Calu3 (cell line): ENCODE results near the gene ELOVL1. TPM values are rescaled to one million over a fixed set of nuclear protein-coding genes. Genes with fewer than 3 reads are reported as not detected.

Source experiments
- BruUV-seq: library from RNA; stranded (reverse); fragments of 400-500 nt; replicated peaks from 2 replicates; lab custom pipeline; 2021; lab: Mats Ljungman, UMichigan
- CTCF ChIA-PET: fragments of 300-600 bp; sonication (Branson Sonifier 250); formaldehyde crosslinking; loops from one replicate; lab custom pipeline; 2022; ENCODE audit warnings: antibody characterized with exemption; lab: Charles Lee
- DNase-seq: peaks from one replicate; pipeline ENCODE4 v3.0.0; 2022
- H3K27ac Mint-ChIP-seq: one replicate; pipeline ENCODE4 v1.8.0; 2022; ENCODE audit warnings: mixed read lengths; ENCODE audit not compliant: unreplicated experiment
- H3K27me3 Mint-ChIP-seq: one replicate; pipeline ENCODE4 v1.8.0; 2022; ENCODE audit warnings: mixed read lengths; ENCODE audit not compliant: unreplicated experiment
- H3K36me3 Mint-ChIP-seq: one replicate; pipeline ENCODE4 v1.8.0; 2022; ENCODE audit warnings: mild to moderate bottlenecking, moderate library complexity, mixed read lengths; ENCODE audit not compliant: insufficient read depth, unreplicated experiment
- H3K4me1 Mint-ChIP-seq: one replicate; pipeline ENCODE4 v1.8.0; 2022; ENCODE audit warnings: mild to moderate bottlenecking, low read depth, mixed read lengths; ENCODE audit not compliant: unreplicated experiment
- H3K4me3 Mint-ChIP-seq: one replicate; pipeline ENCODE4 v1.8.0; 2022; ENCODE audit warnings: mild to moderate bottlenecking, low read depth, moderate library complexity, mixed read lengths; ENCODE audit not compliant: unreplicated experiment
- H3K9me3 Mint-ChIP-seq: one replicate; pipeline ENCODE4 v1.8.0; 2022; ENCODE audit warnings: low read depth, mixed read lengths; ENCODE audit not compliant: unreplicated experiment
- CTCF ChIP-seq: fragments of 200-600 bp; IDR thresholded peaks from one replicate; pipeline ENCODE4 v1.8.0; 2022; ENCODE audit warnings: antibody characterized with exemption; ENCODE audit not compliant: unreplicated experiment
- intact Hi-C: fragments of 100-400 bp; cut with micrococcal nuclease; formaldehyde crosslinking; loops from one replicate; pipeline ENCODE4 v1.10.0; 2022; ENCODE audit not compliant: unreplicated experiment
- total RNA-seq: library from RNA; stranded (reverse); gene quantifications from 2 replicates; pipeline ENCODE4 v1.2.3, GENCODE V29; 2022

ELOVL1 gene
- total RNA-seq, 1 experiment from 2014 or later = 107 TPM

GRCh38 chr1:43325381-43325780 lies 42.4 kb downstream of the ELOVL1 start:
- no TSS peak for BruUV-seq
- no peaks in the 10 kb centered on the region for H3K36me3 Mint-ChIP-seq
- no peak for TF ChIP-seq CTCF
- intact Hi-C loops = no loop called here
- H3K9me3 Mint-ChIP-seq = peaks cover 8% of the 10 kb centered on the region
- H3K4me3 Mint-ChIP-seq = no peak overlapping the region
- H3K27ac Mint-ChIP-seq = no peak overlapping the region
- no peaks in the 10 kb centered on the region for H3K27me3 Mint-ChIP-seq
- H3K4me1 Mint-ChIP-seq = peaks cover 7% of the 10 kb centered on the region
- CTCF ChIA-PET = no interaction called here
- DNase-seq = no peak

GRCh38 chr1:43324810-43325209 lies 43.0 kb downstream of the ELOVL1 start:
- BruUV-seq = no TSS peak
- H3K4me3 Mint-ChIP-seq = no peak overlapping the region
- DNase-seq = no peak
- no peak for TF ChIP-seq CTCF
- H3K9me3 Mint-ChIP-seq = peaks cover 8% of the 10 kb centered on the region
- intact Hi-C loops = no loop called here
- H3K27me3 Mint-ChIP-seq = no peaks in the 10 kb centered on the region
- H3K4me1 Mint-ChIP-seq = peaks cover 3% of the 10 kb centered on the region
- CTCF ChIA-PET = no interaction called here
- H3K27ac Mint-ChIP-seq = no peak overlapping the region
- no peaks in the 10 kb centered on the region for H3K36me3 Mint-ChIP-seq

GRCh38 chr1:43322506-43322905 lies 45.3 kb downstream of the ELOVL1 start:
- Mint-ChIP-seq H3K27ac (no peak overlapping the region), H3K4me3 (no peak overlapping the region), H3K27me3 (peaks cover 7% of the 10 kb centered on the region), H3K9me3 (peaks cover 8% of the 10 kb centered on the region), H3K36me3 (no peaks in the 10 kb centered on the region), H3K4me1 (no peaks in the 10 kb centered on the region)
- no peak for DNase-seq
- BruUV-seq = no TSS peak
- intact Hi-C loops = no loop called here
- CTCF ChIA-PET = no interaction called here
- TF ChIP-seq CTCF = no peak

GRCh38 chr1:43321331-43321891 lies 46.4 kb downstream of the ELOVL1 start:
- intact Hi-C loops = no loop called here
- H3K4me1 Mint-ChIP-seq = no peaks in the 10 kb centered on the region
- CTCF ChIA-PET = interaction anchor here (1.1 kb wide), 1 partner anchor 36 kb away, joined by 4 read pairs; the partner anchor contains the start of gene C1orf210
- no TSS peak for BruUV-seq
- H3K9me3 Mint-ChIP-seq = peaks cover 8% of the 10 kb centered on the region
- no peak for DNase-seq
- H3K4me3 Mint-ChIP-seq = no peak overlapping the region
- TF ChIP-seq CTCF = no peak
- no peaks in the 10 kb centered on the region for H3K36me3 Mint-ChIP-seq
- H3K27ac Mint-ChIP-seq = no peak overlapping the region
- H3K27me3 Mint-ChIP-seq = peaks cover 18% of the 10 kb centered on the region
